Neutrophil (primary cell): ENCODE results near the gene EGFR.

Source experiments
- H3K27ac ChIP-seq: fragments of 200-600 bp; sonication (generic); 2 replicates; pipeline ENCODE4 v1.5.1; 2016; ENCODE audit warnings: mild to moderate bottlenecking, moderate library complexity
- H3K27me3 ChIP-seq: fragments of 200-600 bp; sonication (generic); 2 replicates; pipeline ENCODE4 v1.6.0; 2016; ENCODE audit warnings: mild to moderate bottlenecking
- H3K36me3 ChIP-seq: fragments of 200-600 bp; sonication (generic); 2 replicates; pipeline ENCODE4 v1.5.1; 2017
- H3K4me1 ChIP-seq, 2 experiments: fragments of 200-600 bp in 1 of 2; sonication (generic) in 1 of 2; 1 replicate in 1 of 2; 2 replicates in 1 of 2; pipeline versions ENCODE4 v1.5.1 to v1.6.1; 2013 to 2016; ENCODE audit warnings: low read depth in 1 of 2, low read length in 1 of 2, mild to moderate bottlenecking in 1 of 2, moderate library complexity in 1 of 2; ENCODE audit not compliant: control insufficient read depth in 1 of 2, insufficient read depth in 1 of 2
- H3K4me3 ChIP-seq, 2 experiments: fragments of 200-600 bp in 1 of 2; sonication (generic) in 1 of 2; 1 replicate in 1 of 2; 2 replicates in 1 of 2; pipeline ENCODE4 v1.5.1; 2013 to 2016; ENCODE audit warnings: low read depth in 1 of 2, low read length in 1 of 2, mild to moderate bottlenecking in 1 of 2, moderate library complexity in 1 of 2
- H3K9me3 ChIP-seq: fragments of 200-600 bp; sonication (generic); 2 replicates; pipeline ENCODE4 v1.5.1; 2016
- CTCF ChIP-seq: fragments of 200-600 bp; sonication (generic); IDR thresholded peaks from 2 replicates; pipeline ENCODE4 v1.5.1; 2016; ENCODE audit warnings: antibody characterized with exemption

The EGFR gene

GRCh38 chr7:55200441-55200840, 181.6 kb downstream of the EGFR start:
- Histone ChIP-seq H3K9me3 (no peaks in the 10 kb centered on the region), H3K27me3 (no peaks in the 10 kb centered on the region), H3K27ac (no peak overlapping the region), H3K4me3 (no peak overlapping the region), H3K4me1 (no peaks in the 10 kb centered on the region), H3K36me3 (no peaks in the 10 kb centered on the region)
- no peak for TF ChIP-seq CTCF

DNA sequence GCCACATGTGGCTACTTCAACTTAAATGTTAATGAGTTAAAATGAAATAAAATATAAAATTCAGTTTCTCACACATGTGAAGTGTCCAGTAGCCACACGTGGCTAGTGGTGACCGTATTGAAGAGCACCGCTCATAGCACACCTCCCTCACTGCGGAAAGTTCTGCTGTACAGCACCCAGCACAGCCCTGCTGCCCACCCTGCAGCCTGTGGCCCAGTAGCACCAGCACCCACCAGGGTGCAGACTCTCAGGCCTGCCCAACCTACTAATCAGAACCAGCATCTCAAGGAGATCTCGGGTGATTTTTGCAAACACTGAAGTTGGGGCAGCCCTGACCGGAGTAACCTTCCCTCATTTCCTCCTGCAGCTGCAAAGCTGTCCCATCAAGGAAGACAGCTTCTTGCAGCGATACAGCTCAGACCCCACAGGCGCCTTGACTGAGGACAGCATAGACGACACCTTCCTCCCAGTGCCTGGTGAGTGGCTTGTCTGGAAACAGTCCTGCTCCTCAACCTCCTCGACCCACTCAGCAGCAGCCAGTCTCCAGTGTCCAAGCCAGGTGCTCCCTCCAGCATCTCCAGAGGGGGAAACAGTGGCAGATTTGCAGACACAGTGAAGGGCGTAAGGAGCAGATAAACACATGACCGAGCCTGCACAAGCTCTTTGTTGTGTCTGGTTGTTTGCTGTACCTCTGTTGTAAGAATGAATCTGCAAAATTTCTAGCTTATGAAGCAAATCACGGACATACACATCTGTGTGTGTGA, 183.5 kb downstream of the EGFR start:
- no peak for TF ChIP-seq CTCF

DNA sequence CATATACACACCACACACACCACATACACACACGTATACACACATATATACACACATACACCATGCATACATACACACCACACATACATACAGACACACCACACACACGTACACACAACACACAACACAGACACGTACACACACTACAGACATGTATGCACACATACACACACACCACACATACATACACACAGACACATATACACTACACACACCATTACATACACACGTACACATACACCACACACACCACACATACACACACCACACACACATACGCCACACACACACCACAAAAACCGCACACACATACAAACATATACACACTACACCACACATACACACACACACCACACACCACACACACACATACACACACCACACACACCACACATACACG, 184.5 kb downstream of the EGFR start:
- Histone ChIP-seq H3K27me3 (no peaks in the 10 kb centered on the region), H3K4me3 (no peak overlapping the region), H3K36me3 (no peaks in the 10 kb centered on the region), H3K9me3 (no peaks in the 10 kb centered on the region), H3K4me1 (no peaks in the 10 kb centered on the region), H3K27ac (no peak overlapping the region)
- no peak for TF ChIP-seq CTCF

More for the DNA sequence above, 183.5 kb downstream of the EGFR start:
- Histone ChIP-seq H3K4me1 (no peaks in the 10 kb centered on the region), H3K27me3 (no peaks in the 10 kb centered on the region), H3K27ac (no peak overlapping the region), H3K9me3 (no peaks in the 10 kb centered on the region), H3K36me3 (no peaks in the 10 kb centered on the region), H3K4me3 (no peak overlapping the region)

GRCh38 chr7:55205124-55205955, 186.5 kb downstream of the EGFR start:
- no peak overlapping the region for H3K27ac ChIP-seq
- H3K4me3 ChIP-seq, result no peak overlapping the region
- TF ChIP-seq CTCF, result no peak
- no peaks in the 10 kb centered on the region for H3K9me3 ChIP-seq
- no peaks in the 10 kb centered on the region for H3K27me3 ChIP-seq
- no peaks in the 10 kb centered on the region for H3K36me3 ChIP-seq
- no peaks in the 10 kb centered on the region for H3K4me1 ChIP-seq

- H3K9me3 ChIP-seq, result no peaks in the 10 kb centered on the region
- H3K27ac ChIP-seq, result no peak overlapping the region
- H3K4me3 ChIP-seq, result no peak overlapping the region
- H3K4me1 ChIP-seq, result no peaks in the 10 kb centered on the region
- no peaks in the 10 kb centered on the region for H3K36me3 ChIP-seq
- TF ChIP-seq CTCF, result no peak
- no peaks in the 10 kb centered on the region for H3K27me3 ChIP-seq
Measured at GRCh38 chr7:55206235-55207029, 187.6 kb downstream of the EGFR start.
